ENCODE data around the gene PM20D1. TPM values are rescaled to one million over a fixed set of nuclear protein-coding genes. Genes with fewer than 3 reads are reported as not detected.

PM20D1 gene
- total and polyA plus RNA-seq, 8 donors: 0.45 to 12.3 (median 2.7) TPM; not detected in 2

DNA sequence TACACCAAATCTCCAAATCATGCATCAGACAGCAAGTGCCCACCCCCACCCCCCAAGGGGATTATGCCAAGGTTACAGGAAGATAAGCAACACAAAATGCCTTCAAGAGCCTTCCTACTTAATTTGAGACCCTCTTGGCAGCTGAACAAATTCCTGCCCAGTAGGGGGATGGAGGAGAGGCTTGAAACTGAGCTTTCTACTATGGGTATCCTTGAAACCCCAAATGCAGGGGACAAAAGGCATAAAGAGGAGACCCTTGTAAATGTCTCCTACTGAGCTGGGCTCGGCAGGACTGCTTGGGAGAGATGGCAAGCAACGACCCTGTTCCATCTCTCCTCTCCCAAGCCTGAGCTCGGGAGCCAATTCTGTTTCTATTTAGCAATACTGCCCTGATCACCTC, 40.5 kb downstream of the PM20D1 start:
- Histone ChIP-seq H3K4me3 (peak overlapping the region in 2 of 4 donors; percentile 13 to 82), H3K27me3 (no peaks in the 10 kb centered on the region), H3K27ac (no peak overlapping the region), H3K9me3 (no peaks in the 10 kb centered on the region), H3K36me3 (peaks cover 0 to 23% (median 17%) of the 10 kb centered on the region in 4 donors), H3K4me1 (peaks cover 53 to 85% (median 79%) of the 10 kb centered on the region in 4 donors)
- no peak for DNase-seq
- intact Hi-C loops (cut with DNase I; ENCODE audit: low total_unique reads): no loop called here
- TF ChIP-seq POLR2A (IDR thresholded peaks at IDR 0.05) (no peak), POLR2AphosphoS5 (IDR thresholded peaks at IDR 0.05) (no peak), EP300 (IDR thresholded peaks at IDR 0.05) (no peak)
- TF ChIP-seq, protein P1, sequence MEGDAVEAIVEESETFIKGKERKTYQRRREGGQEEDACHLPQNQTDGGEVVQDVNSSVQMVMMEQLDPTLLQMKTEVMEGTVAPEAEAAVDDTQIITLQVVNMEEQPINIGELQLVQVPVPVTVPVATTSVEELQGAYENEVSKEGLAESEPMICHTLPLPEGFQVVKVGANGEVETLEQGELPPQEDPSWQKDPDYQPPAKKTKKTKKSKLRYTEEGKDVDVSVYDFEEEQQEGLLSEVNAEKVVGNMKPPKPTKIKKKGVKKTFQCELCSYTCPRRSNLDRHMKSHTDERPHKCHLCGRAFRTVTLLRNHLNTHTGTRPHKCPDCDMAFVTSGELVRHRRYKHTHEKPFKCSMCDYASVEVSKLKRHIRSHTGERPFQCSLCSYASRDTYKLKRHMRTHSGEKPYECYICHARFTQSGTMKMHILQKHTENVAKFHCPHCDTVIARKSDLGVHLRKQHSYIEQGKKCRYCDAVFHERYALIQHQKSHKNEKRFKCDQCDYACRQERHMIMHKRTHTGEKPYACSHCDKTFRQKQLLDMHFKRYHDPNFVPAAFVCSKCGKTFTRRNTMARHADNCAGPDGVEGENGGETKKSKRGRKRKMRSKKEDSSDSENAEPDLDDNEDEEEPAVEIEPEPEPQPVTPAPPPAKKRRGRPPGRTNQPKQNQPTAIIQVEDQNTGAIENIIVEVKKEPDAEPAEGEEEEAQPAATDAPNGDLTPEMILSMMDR (IDR thresholded peaks at IDR 0.05): no peak
- WGBS, 5 donors: 38 to 88% (median 50%) methylated on average over 3 of the region's 3 CpGs

DNA sequence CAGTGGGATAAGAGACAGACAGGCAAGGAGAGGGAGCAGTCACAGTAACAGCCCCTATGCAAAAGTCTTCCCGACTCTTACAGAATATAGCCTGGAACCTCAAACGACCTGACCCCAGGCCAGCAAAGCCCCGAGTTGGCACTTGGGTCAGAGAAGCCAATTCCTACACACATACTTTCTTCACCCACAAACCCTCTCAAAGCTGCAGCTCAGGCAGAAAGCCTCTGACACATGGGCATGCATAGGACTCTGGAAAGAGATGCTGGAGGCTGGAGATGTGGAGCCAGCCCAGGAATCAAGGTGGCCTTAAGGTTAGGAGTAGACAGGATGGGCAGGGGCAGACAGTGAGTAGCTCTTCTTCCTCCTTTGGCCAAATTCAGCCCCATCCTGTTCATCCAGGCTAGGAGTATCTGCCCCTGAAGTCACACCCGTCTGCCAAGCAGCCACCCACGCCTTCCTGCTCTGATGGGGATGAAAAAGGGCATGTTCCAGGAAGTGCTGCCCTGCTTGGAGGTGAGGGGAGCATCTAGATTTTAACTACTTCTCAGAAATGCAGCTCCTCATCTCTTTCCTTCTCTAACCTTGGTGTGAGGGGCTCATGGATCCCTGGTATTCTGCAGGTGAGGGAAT, 44.7 kb downstream of the PM20D1 start:
- intact Hi-C loops (cut with DNase I; ENCODE audit: low total_unique reads): no loop called here
- peaks cover 49 to 93% (median 72%) of the 10 kb centered on the region in 4 donors for H3K4me1 ChIP-seq
- 42 to 59% (median 46%) methylated on average over 5 of the region's 5 CpGs for WGBS, 5 donors
- no peaks in the 10 kb centered on the region for H3K9me3 ChIP-seq
- H3K36me3 ChIP-seq: peaks cover 9 to 22% (median 18%) of the 10 kb centered on the region in 4 donors
- H3K27me3 ChIP-seq: no peaks in the 10 kb centered on the region
- TF ChIP-seq POLR2AphosphoS5 (IDR thresholded peaks at IDR 0.05) (no peak), POLR2A (IDR thresholded peaks at IDR 0.05) (no peak), EP300 (IDR thresholded peaks at IDR 0.05) (no peak)
- TF ChIP-seq, protein P1 (IDR thresholded peaks at IDR 0.05): no peak
- DNase-seq: no peak
- no peak overlapping the region for H3K4me3 ChIP-seq
- H3K27ac ChIP-seq: peak overlapping the region in 3 of 5 donors; percentile 12 to 18 (median 17)

DNA sequence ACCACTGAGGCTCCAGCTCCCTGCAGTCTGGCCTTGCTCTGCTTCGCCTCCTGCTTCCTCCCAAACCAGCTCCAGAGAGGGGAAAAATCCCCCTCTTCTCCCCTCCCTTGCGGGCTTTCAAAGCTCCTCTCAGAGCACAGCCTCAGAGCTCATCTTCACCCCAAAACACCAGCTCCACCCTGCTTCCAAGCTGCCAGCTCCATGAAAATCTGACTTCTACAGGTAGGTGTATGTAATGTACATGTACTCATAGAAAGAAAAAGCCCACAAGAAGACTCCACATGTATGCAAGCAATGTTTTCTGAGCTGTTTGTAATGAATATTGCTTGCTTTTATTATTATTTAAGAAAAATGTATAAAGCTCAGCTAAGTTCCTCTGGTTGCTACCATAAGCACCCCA, 45.3 kb downstream of the PM20D1 start:
- H3K27ac ChIP-seq: peak overlapping the region in 2 of 5 donors; percentile 5 to 17
- intact Hi-C loops (cut with DNase I; ENCODE audit: low total_unique reads): no loop called here
- TF ChIP-seq, protein P1 (IDR thresholded peaks at IDR 0.05): no peak
- TF ChIP-seq POLR2A (IDR thresholded peaks at IDR 0.05) (no peak), EP300 (IDR thresholded peaks at IDR 0.05) (no peak), POLR2AphosphoS5 (IDR thresholded peaks at IDR 0.05) (no peak)
- H3K27me3 ChIP-seq: no peaks in the 10 kb centered on the region
- H3K9me3 ChIP-seq: no peaks in the 10 kb centered on the region
- peaks cover 47 to 92% (median 70%) of the 10 kb centered on the region in 4 donors for H3K4me1 ChIP-seq
- H3K36me3 ChIP-seq: peaks cover 14 to 23% (median 18%) of the 10 kb centered on the region in 4 donors
- WGBS, 5 donors: 83 to 100% (median 96%) methylated on average over 1 to 2 of the region's 2 CpGs
- no peak for DNase-seq
- H3K4me3 ChIP-seq: no peak overlapping the region

- Histone ChIP-seq H3K36me3 (peaks cover 18 to 25% (median 21%) of the 10 kb centered on the region in 4 donors), H3K27me3 (no peaks in the 10 kb centered on the region), H3K4me1 (peaks cover 41 to 90% (median 67%) of the 10 kb centered on the region in 4 donors), H3K27ac (peak overlapping the region in 3 of 5 donors; percentile 5 to 17 (median 6)), H3K9me3 (no peaks in the 10 kb centered on the region), H3K4me3 (no peak overlapping the region)
- 39 to 66% (median 44%) methylated on average over 4 of the region's 4 CpGs for WGBS, 5 donors
- DNase-seq: no peak
- TF ChIP-seq, protein P1 (IDR thresholded peaks at IDR 0.05): no peak
- TF ChIP-seq POLR2A (IDR thresholded peaks at IDR 0.05) (no peak), POLR2AphosphoS5 (IDR thresholded peaks at IDR 0.05) (no peak), EP300 (IDR thresholded peaks at IDR 0.05) (no peak)
- intact Hi-C loops (cut with DNase I; ENCODE audit: low total_unique reads): no loop called here
Measured at GRCh38 chr1:205803986-205804385, 45.9 kb downstream of the PM20D1 start.
